ENCODE results near the gene RGS12. TPM values are rescaled to one million over a fixed set of nuclear protein-coding genes. Genes with fewer than 3 reads are reported as not detected.

The RGS12 gene
- total and polyA plus RNA-seq, 2 experiments from 2014 or later, result 40.1 to 45.0 TPM

- H3K27ac ChIP-seq, result no peak overlapping the region
- peaks cover 17% of the 10 kb centered on the region for H3K4me1 ChIP-seq (ENCODE audit: low read depth)
- no peaks in the 10 kb centered on the region for H3K36me3 ChIP-seq
- H3K9me3 ChIP-seq (ENCODE audit: low read depth), result no peaks in the 10 kb centered on the region
- H3K27me3 ChIP-seq, result no peaks in the 10 kb centered on the region
- no peak overlapping the region for H3K4me3 ChIP-seq
- DNase-seq (ENCODE audit: low read depth in 1 of 2, low spot score in 1 of 2), result no peak
- no peak for TF ChIP-seq CTCF (IDR thresholded peaks at IDR 0.05; ENCODE audit: low read depth, low read length)
Observed at GRCh38 chr4:3310301-3311094, 17.7 kb downstream of the RGS12 start.

- Histone ChIP-seq H3K4me1 (ENCODE audit: low read depth) (peaks cover 14% of the 10 kb centered on the region), H3K9me3 (ENCODE audit: low read depth) (no peaks in the 10 kb centered on the region), H3K27me3 (no peaks in the 10 kb centered on the region), H3K36me3 (no peaks in the 10 kb centered on the region), H3K4me3 (no peak overlapping the region), H3K27ac (no peak overlapping the region)
- no peak for TF ChIP-seq CTCF (IDR thresholded peaks at IDR 0.05; ENCODE audit: low read depth, low read length)
- no peak for DNase-seq (ENCODE audit: low read depth in 1 of 2, low spot score in 1 of 2)
Observed at GRCh38 chr4:3311095-3311372, 18.2 kb downstream of the RGS12 start.

- no peak for DNase-seq (ENCODE audit: low read depth in 1 of 2, low spot score in 1 of 2)
- TF ChIP-seq CTCF (IDR thresholded peaks at IDR 0.05; ENCODE audit: low read depth, low read length), result no peak
- no peak overlapping the region for H3K27ac ChIP-seq
- no peak overlapping the region for H3K4me3 ChIP-seq
- H3K4me1 ChIP-seq (ENCODE audit: low read depth), result peaks cover 12% of the 10 kb centered on the region
- H3K27me3 ChIP-seq, result no peaks in the 10 kb centered on the region
- no peaks in the 10 kb centered on the region for H3K9me3 ChIP-seq (ENCODE audit: low read depth)
- H3K36me3 ChIP-seq, result peaks cover 3% of the 10 kb centered on the region
Observed at GRCh38 chr4:3311489-3312171, 18.8 kb downstream of the RGS12 start.

GRCh38 chr4:3312362-3312761 is 19.5 kb downstream of the RGS12 start:
- no peak for DNase-seq (ENCODE audit: low read depth in 1 of 2, low spot score in 1 of 2)
- Histone ChIP-seq H3K9me3 (ENCODE audit: low read depth) (no peaks in the 10 kb centered on the region), H3K27ac (no peak overlapping the region), H3K27me3 (no peaks in the 10 kb centered on the region), H3K36me3 (peaks cover 3% of the 10 kb centered on the region), H3K4me1 (ENCODE audit: low read depth) (peaks cover 12% of the 10 kb centered on the region), H3K4me3 (no peak overlapping the region)
- no peak for TF ChIP-seq CTCF (IDR thresholded peaks at IDR 0.05; ENCODE audit: low read depth, low read length)

GRCh38 chr4:3313139-3313538 is 20.3 kb downstream of the RGS12 start:
- Histone ChIP-seq H3K27me3 (no peaks in the 10 kb centered on the region), H3K4me1 (ENCODE audit: low read depth) (peaks cover 4% of the 10 kb centered on the region), H3K4me3 (no peak overlapping the region), H3K36me3 (peaks cover 3% of the 10 kb centered on the region), H3K9me3 (ENCODE audit: low read depth) (no peaks in the 10 kb centered on the region), H3K27ac (no peak overlapping the region)
- DNase-seq (ENCODE audit: low read depth in 1 of 2, low spot score in 1 of 2), result no peak
- no peak for TF ChIP-seq CTCF (IDR thresholded peaks at IDR 0.05; ENCODE audit: low read depth, low read length)

All from cardiac muscle cell (in vitro differentiated cells and primary cell).